NCI-H226 (cell line): Measurements from ENCODE around the gene GRM8.

Experiments
- DNase-seq: peaks from one replicate; pipeline ENCODE4 v3.0.0-alpha.2; 2015

Gene GRM8

DNA sequence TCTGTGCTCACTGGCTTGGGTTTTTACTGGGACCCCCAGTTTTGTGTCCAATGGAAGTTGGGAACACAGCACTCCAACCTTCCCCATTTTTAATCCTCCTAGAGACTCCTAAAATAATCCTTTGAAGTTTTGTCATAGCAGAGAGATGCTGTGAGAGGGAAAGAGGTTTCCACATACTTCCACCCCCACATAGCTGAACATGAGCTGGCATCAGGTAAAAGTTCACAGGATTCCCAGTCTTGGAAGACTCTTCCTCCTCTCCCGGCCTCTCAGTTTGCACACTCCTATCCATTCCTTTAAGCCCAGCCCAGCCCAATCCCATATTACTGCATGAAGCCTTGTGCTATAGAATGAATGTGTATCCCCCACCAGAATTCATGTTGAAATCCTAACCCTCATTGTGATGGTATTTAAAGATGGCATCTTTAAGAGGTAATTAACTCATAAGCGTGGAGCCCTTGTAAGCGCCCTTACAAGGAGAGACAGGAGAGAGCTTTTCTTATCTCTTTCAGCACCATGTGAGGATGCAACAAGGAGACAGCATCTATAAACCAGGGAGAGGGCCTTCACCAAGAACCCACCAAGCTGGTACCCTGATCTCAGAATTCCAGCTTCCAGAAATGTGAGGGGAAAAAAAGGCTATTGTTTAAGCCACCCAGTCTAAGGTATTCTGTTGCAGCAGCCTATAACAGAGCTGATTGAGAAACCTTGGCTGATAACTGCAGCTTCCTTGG, 22.4 kb downstream of the GRM8 start:
- no peak for DNase-seq

- DNase-seq: no peak
These were observed 25.9 kb downstream of the GRM8 start for GRCh38 chr7:127226685-127227374.

- no peak for DNase-seq
These were observed 31.0 kb downstream of the GRM8 start for GRCh38 chr7:127221731-127222130.

- no peak for DNase-seq
These were observed 37.6 kb downstream of the GRM8 start for GRCh38 chr7:127214956-127215718.

DNA sequence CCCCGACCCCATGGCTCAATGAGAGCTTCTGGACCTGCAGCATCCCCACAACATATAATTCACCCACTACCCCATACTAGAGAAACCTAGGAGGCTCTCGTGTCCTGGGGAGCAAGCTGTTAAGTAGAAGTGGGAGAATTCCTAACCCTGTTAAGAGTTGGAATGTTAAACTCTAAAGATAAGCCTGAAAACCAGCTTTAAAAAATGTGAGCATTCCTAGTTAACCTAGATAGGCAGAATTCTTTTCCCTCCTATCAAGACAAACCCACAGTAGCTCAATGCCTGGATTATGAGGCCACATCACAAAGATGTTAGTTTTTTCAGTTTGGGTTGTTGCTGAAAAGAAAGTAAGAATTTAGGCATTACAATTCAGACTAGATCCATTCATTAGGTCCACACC, 42.9 kb downstream of the GRM8 start:
- no peak for DNase-seq

GRCh38 chr7:127208860-127209259, 43.9 kb downstream of the GRM8 start:
- no peak for DNase-seq

GRCh38 chr7:127208351-127208750, 44.4 kb downstream of the GRM8 start:
- DNase-seq: no peak

DNA sequence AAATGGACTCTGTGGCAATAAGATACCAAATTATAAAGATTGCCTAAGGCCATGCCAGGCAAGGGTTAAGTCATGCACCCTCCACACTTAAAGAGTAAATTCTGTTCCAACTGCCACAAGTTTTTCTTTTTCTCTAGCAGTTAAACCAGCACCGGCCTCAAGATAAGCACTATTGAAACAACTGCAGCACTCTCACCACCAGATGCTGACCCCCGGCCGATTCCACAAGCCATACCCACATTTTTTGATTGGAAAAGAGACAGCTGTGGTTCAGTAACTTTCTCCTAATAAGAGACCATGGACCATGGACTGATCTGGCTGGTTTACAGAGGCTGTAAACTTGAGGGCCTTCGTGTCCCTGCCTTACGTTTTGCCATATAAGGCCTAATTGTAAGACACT, 44.9 kb downstream of the GRM8 start:
- no peak for DNase-seq

- DNase-seq: no peak
These were observed 45.5 kb downstream of the GRM8 start for GRCh38 chr7:127207230-127207629.

DNA sequence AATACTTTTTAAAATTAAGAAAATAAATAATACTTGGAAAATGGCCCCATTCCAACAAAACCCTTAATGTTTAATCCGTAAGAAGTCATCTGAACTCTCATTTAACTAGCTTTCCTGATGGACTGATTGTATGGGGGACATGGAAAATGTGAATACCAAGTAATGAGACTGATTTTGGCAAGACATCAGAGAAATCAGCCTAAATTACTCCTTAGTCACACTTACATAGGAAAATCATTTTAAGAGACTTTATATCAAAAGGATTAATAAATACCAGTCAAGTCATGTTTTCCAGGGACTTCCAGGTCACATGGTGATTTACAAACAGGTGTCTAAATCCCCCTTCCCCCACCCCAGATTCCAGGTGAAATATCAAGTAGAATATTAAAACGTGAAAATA, 58.2 kb downstream of the GRM8 start:
- no peak for DNase-seq

GRCh38 chr7:127189886-127190285, 62.9 kb downstream of the GRM8 start:
- DNase-seq: no peak

DNA sequence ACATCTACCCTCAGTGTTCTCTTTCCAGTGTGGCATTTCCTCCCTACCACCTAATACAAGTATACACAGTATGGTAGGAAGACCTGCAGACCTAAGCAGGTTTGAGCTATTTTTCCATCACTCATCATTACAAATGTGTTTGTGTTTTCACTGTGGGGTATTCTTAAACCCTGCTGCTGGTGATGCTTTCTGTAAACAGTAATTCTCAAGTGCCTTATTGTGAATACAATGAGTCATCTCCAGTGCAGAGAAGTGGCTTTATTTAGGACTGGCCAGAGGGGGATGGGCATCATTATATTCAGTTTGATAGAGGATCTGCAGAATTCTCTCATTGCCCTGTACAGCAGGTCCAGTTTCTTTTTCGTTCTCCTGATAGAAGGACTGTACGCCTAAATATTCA, 63.7 kb downstream of the GRM8 start:
- DNase-seq: no peak

- DNase-seq: no peak
These were observed 65.0 kb downstream of the GRM8 start for GRCh38 chr7:127187740-127188139.

- no peak for DNase-seq
These were observed 66.1 kb downstream of the GRM8 start for GRCh38 chr7:127186686-127187085.

GRCh38 chr7:127177156-127177555, 75.6 kb downstream of the GRM8 start:
- no peak for DNase-seq

DNA sequence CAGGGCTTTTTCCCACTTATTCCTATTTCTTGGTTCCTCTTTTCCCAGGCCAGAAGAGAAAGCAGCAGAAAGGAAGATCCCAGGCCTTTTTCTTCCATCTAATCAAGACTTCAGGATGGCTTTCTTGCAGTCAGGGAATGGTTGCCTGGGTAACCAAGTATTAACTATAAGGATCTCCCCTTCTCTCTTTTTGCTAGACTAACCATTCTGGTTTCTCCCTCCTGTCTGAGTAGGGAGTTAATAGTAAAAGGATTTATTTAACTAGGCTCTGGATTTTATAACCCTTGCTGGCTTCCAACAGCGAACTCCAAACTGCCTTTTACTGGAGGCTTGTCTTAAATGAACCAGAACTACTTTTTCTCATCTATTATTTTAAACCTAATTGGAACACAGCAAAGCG, 90.4 kb downstream of the GRM8 start:
- no peak for DNase-seq

DNA sequence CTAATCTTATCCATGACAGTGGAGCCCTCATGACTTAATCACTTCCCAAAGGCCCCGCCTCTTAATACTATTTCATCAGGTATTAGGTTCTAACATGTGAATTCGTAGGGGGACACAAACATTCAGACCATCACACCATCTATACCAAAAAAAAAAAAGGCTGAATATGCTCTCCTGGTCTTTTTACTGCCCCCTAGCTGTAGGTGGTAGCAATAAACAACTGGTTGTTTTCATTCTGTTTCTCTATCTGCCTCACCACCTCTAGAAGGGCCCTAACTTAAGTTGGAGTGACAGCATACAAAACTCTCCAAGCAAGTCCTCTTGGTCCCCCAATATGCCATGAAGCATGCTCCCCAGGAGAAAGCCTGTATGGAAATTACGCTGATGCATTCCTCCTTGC, 94.1 kb downstream of the GRM8 start:
- DNase-seq: no peak

- DNase-seq: no peak
These were observed 97.8 kb downstream of the GRM8 start for GRCh38 chr7:127154958-127155357.

GRCh38 chr7:127154101-127154500, 98.6 kb downstream of the GRM8 start:
- DNase-seq: no peak

GRCh38 chr7:127153315-127153714, 99.4 kb downstream of the GRM8 start:
- no peak for DNase-seq

GRCh38 chr7:127152423-127152822, 100.3 kb downstream of the GRM8 start:
- no peak for DNase-seq

GRCh38 chr7:127151379-127151778, 101.4 kb downstream of the GRM8 start:
- DNase-seq: no peak

- DNase-seq: no peak
These were observed 102.2 kb downstream of the GRM8 start for GRCh38 chr7:127150543-127150942.
